ENCODE results near the gene PML. TPM values are rescaled to one million over a fixed set of nuclear protein-coding genes. Genes with fewer than 3 reads are reported as not detected.

Gene PML
- total RNA-seq, 5 donors from 2014 or later (not counting 1 experiment from before 2014, with no cell fraction given) = 43.0 to 79.8 (median 60.7) TPM

- no peak overlapping the region for H3K27ac Mint-ChIP-seq
Measured at GRCh38 chr15:73952913-73953750, 41.4 kb upstream of the PML start.

GRCh38 chr15:73954188-73955145, 40.0 kb upstream of the PML start:
- Mint-ChIP-seq H3K27ac (peak overlapping the region; percentile 36 to 64), H3K4me3 (no peak overlapping the region), H3K9me3 (no peaks in the 10 kb centered on the region), H3K36me3 (no peaks in the 10 kb centered on the region), H3K4me1 (peaks cover 30 to 34% (median 30%) of the 10 kb centered on the region in 3 donors), H3K27me3 (no peaks in the 10 kb centered on the region)
- Histone ChIP-seq H3K4me3 (ENCODE audit: control insufficient read depth in 1 of 2, extremely low read depth in 1 of 2, low read length in 1 of 2) (no peak overlapping the region), H3K4me1 (ENCODE audit: control insufficient read depth in 1 of 2, extremely low read depth in 1 of 2, insufficient read depth in 2 of 2, low read length in 2 of 2) (peaks cover 6 to 30% of the 10 kb centered on the region in 2 experiments), H3K27ac (ENCODE audit: low read length) (no peak overlapping the region), H3K27me3 (replicated peaks in 1 of 2; ENCODE audit: control insufficient read depth in 2 of 2, extremely low read depth in 1 of 2, insufficient read depth in 2 of 2, low read length in 1 of 2) (no peaks in the 10 kb centered on the region), H3K36me3 (ENCODE audit: control insufficient read depth in 2 of 2, extremely low read depth in 1 of 2, insufficient read depth in 1 of 2, low read length in 1 of 2) (no peaks in the 10 kb centered on the region), H3K9me3 (no peaks in the 10 kb centered on the region)
- no peak for ATAC-seq (replicated peaks in 1 of 4)
- POLR2A ChIA-PET = no interaction called here
- no peak for DNase-seq
- CTCF ChIA-PET = interaction anchor here in 1 of 2 donors (0.5 kb wide), 1 partner anchor 25 kb away, joined by 3 read pairs; no protein-coding TSS in a partner anchor
- WGBS (ENCODE audit: insufficient coverage) = 89% methylated on average over 11 of the region's 27 CpGs

More at GRCh38 chr15:73952913-73953750, 41.4 kb upstream of the PML start:
- no peak overlapping the region for H3K27ac ChIP-seq (ENCODE audit: low read length)
- H3K9me3 ChIP-seq = no peaks in the 10 kb centered on the region
- Mint-ChIP-seq H3K9me3 (no peaks in the 10 kb centered on the region), H3K36me3 (no peaks in the 10 kb centered on the region), H3K4me3 (no peak overlapping the region), H3K27me3 (no peaks in the 10 kb centered on the region), H3K4me1 (peaks cover 16 to 22% (median 17%) of the 10 kb centered on the region in 3 donors)
- ATAC-seq (replicated peaks in 1 of 4) (no peak), DNase-seq (no peak)
- H3K4me3 ChIP-seq (ENCODE audit: control insufficient read depth in 1 of 2, extremely low read depth in 1 of 2, low read length in 1 of 2) = no peak overlapping the region
- POLR2A ChIA-PET = no interaction called here
- H3K36me3 ChIP-seq (ENCODE audit: control insufficient read depth in 2 of 2, extremely low read depth in 1 of 2, insufficient read depth in 1 of 2, low read length in 1 of 2) = no peaks in the 10 kb centered on the region
- WGBS (ENCODE audit: insufficient coverage) = 84% methylated on average over 6 of the region's 10 CpGs
- peaks cover 0 to 18% of the 10 kb centered on the region in 2 experiments for H3K4me1 ChIP-seq (ENCODE audit: control insufficient read depth in 1 of 2, extremely low read depth in 1 of 2, insufficient read depth in 2 of 2, low read length in 2 of 2)
- CTCF ChIA-PET = no interaction called here
- H3K27me3 ChIP-seq (replicated peaks in 1 of 2; ENCODE audit: control insufficient read depth in 2 of 2, extremely low read depth in 1 of 2, insufficient read depth in 2 of 2, low read length in 1 of 2) = no peaks in the 10 kb centered on the region

DNA sequence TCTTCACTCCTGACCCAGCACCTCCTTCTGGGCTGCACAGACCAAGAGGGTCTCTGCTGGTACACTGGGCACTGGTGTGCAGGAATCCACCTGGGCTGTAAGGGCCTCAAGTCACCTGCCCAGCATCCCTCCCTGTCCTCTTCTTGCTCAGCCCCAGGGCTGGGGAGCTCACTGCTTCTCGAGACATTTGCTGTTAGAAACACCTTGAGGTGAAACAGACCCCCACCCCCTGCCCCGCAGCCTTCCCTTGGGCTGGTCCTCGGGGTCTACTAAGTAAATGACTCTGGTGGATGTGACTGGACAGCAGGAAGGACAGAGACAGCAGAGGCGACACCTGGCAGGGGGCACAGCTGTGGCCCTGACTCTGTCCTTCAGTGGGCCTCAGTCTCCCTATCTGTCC, 39.2 kb upstream of the PML start:
- Mint-ChIP-seq H3K4me1 (peaks cover 36 to 38% (median 36%) of the 10 kb centered on the region in 3 donors), H3K36me3 (no peaks in the 10 kb centered on the region), H3K4me3 (no peak overlapping the region), H3K27ac (peak overlapping the region in 1 of 2 donors; percentile 34), H3K9me3 (no peaks in the 10 kb centered on the region), H3K27me3 (no peaks in the 10 kb centered on the region)
- Histone ChIP-seq H3K4me1 (ENCODE audit: control insufficient read depth in 1 of 2, extremely low read depth in 1 of 2, insufficient read depth in 2 of 2, low read length in 2 of 2) (peaks cover 10 to 39% of the 10 kb centered on the region in 2 experiments), H3K4me3 (ENCODE audit: control insufficient read depth in 1 of 2, extremely low read depth in 1 of 2, low read length in 1 of 2) (no peak overlapping the region), H3K27ac (ENCODE audit: low read length) (no peak overlapping the region), H3K27me3 (replicated peaks in 1 of 2; ENCODE audit: control insufficient read depth in 2 of 2, extremely low read depth in 1 of 2, insufficient read depth in 2 of 2, low read length in 1 of 2) (no peaks in the 10 kb centered on the region), H3K9me3 (no peaks in the 10 kb centered on the region), H3K36me3 (ENCODE audit: control insufficient read depth in 2 of 2, extremely low read depth in 1 of 2, insufficient read depth in 1 of 2, low read length in 1 of 2) (no peaks in the 10 kb centered on the region)
- POLR2A ChIA-PET = no interaction called here
- CTCF ChIA-PET = no interaction called here
- DNase-seq (no peak), ATAC-seq (replicated peaks in 1 of 4) (no peak)
- WGBS (ENCODE audit: insufficient coverage) = 98% methylated on average over 3 of the region's 4 CpGs

DNA sequence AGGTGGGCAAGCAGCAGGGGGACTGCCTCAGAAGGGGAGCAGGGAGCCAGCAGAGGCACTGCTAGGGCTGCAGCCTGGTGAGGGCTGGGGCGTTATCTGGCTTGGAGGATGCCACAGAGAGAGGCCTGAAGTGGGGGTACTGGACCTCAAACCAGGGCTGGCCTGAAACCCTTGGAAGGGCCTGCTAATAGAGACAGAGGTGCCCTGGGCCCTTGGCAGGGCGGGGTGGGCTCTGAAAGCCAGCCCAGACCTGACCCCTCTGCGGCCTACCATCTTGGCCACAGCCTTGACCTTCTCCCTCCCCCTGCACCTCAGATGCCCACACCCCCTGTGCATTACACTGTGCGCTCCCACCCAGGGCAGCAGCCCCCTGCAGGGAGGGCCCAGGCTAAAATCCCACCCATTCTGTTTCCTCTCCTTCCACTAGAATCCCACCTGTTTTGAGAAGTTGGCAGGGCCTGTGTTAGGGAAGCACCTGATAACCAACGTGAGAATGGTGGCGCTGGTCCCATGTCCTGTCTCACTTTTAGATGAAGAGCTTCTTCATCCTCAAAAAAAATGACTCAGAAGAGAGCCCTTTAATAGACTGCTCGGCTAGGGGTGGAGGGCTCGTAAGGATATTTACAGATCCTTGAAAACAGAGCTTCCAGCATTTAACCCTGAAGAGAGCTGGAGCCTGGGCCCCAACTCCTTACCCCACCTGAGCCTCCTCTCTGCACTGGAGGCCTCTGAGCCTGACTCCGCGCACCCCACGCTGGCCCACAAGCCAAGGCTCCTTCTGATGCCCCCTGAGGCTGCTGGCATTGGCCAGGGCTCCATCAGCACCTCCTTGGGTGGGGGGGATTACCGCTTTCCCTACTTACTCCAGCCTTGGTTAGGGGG, 38.4 kb upstream of the PML start:
- H3K36me3 ChIP-seq (ENCODE audit: control insufficient read depth in 2 of 2, extremely low read depth in 1 of 2, insufficient read depth in 1 of 2, low read length in 1 of 2) = no peaks in the 10 kb centered on the region
- peaks cover 36 to 38% (median 36%) of the 10 kb centered on the region in 3 donors for H3K4me1 Mint-ChIP-seq
- H3K36me3 Mint-ChIP-seq = no peaks in the 10 kb centered on the region
- no peak for DNase-seq
- ATAC-seq (replicated peaks in 1 of 4) = no peak
- H3K4me1 ChIP-seq (ENCODE audit: control insufficient read depth in 1 of 2, extremely low read depth in 1 of 2, insufficient read depth in 2 of 2, low read length in 2 of 2) = peaks cover 10 to 39% of the 10 kb centered on the region in 2 experiments
- no peaks in the 10 kb centered on the region for H3K9me3 ChIP-seq
- no peak overlapping the region for H3K4me3 ChIP-seq (ENCODE audit: control insufficient read depth in 1 of 2, extremely low read depth in 1 of 2, low read length in 1 of 2)
- peak overlapping the region in 1 of 2 donors; percentile 34 for H3K27ac Mint-ChIP-seq
- H3K27me3 ChIP-seq (replicated peaks in 1 of 2; ENCODE audit: control insufficient read depth in 2 of 2, extremely low read depth in 1 of 2, insufficient read depth in 2 of 2, low read length in 1 of 2) = no peaks in the 10 kb centered on the region
- WGBS (ENCODE audit: insufficient coverage) = 64% methylated on average over 3 of the region's 12 CpGs
- H3K27ac ChIP-seq (ENCODE audit: low read length) = no peak overlapping the region
- H3K9me3 Mint-ChIP-seq = no peaks in the 10 kb centered on the region
- H3K4me3 Mint-ChIP-seq = no peak overlapping the region
- no peaks in the 10 kb centered on the region for H3K27me3 Mint-ChIP-seq
- CTCF ChIA-PET = no interaction called here
- POLR2A ChIA-PET = no interaction called here

DNA sequence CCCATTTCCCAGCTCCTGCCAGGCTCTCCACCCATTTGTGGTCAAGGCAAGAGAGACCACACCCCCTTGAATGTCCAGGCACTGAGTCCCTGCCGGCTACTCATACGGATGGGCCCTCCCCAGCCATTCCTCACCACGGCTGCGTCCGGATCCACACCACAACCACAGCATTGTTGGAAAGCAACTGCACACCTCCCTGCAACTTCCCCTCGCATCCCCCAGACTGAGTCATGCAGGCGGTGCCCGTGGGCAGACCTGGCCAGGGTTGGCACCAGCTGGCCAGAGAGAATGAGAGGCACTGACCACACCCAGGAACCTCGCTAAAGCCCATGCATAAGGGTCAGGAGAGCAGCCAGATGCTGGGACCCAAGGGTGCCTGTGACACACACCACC, 37.8 kb upstream of the PML start:
- no peak overlapping the region for H3K27ac Mint-ChIP-seq
- H3K9me3 Mint-ChIP-seq = no peaks in the 10 kb centered on the region
- H3K4me3 Mint-ChIP-seq = no peak overlapping the region
- no peaks in the 10 kb centered on the region for H3K36me3 ChIP-seq (ENCODE audit: control insufficient read depth in 2 of 2, extremely low read depth in 1 of 2, insufficient read depth in 1 of 2, low read length in 1 of 2)
- H3K27me3 ChIP-seq (replicated peaks in 1 of 2; ENCODE audit: control insufficient read depth in 2 of 2, extremely low read depth in 1 of 2, insufficient read depth in 2 of 2, low read length in 1 of 2) = no peaks in the 10 kb centered on the region
- WGBS (ENCODE audit: insufficient coverage) = 63% methylated on average over 9 of the region's 9 CpGs
- H3K36me3 Mint-ChIP-seq = no peaks in the 10 kb centered on the region
- no peaks in the 10 kb centered on the region for H3K9me3 ChIP-seq
- H3K27me3 Mint-ChIP-seq = no peaks in the 10 kb centered on the region
- H3K4me1 ChIP-seq (ENCODE audit: control insufficient read depth in 1 of 2, extremely low read depth in 1 of 2, insufficient read depth in 2 of 2, low read length in 2 of 2) = peaks cover 10 to 33% of the 10 kb centered on the region in 2 experiments
- CTCF ChIA-PET = interaction anchor here in 1 of 2 donors (1.2 kb wide), 1 partner anchor 8 kb away, joined by 3 read pairs; no protein-coding TSS in a partner anchor
- peaks cover 32 to 35% (median 34%) of the 10 kb centered on the region in 3 donors for H3K4me1 Mint-ChIP-seq
- POLR2A ChIA-PET = no interaction called here
- no peak overlapping the region for H3K4me3 ChIP-seq (ENCODE audit: control insufficient read depth in 1 of 2, extremely low read depth in 1 of 2, low read length in 1 of 2)
- no peak overlapping the region for H3K27ac ChIP-seq (ENCODE audit: low read length)
- DNase-seq (no peak), ATAC-seq (replicated peaks in 1 of 4) (no peak)
